ENCODE measurements around the gene OSBPL5. TPM values are rescaled to one million over a fixed set of nuclear protein-coding genes. Genes with fewer than 3 reads are reported as not detected.

Gene OSBPL5
- total and polyA plus RNA-seq, 9 of the 15 experiments (the other 6 are each of a cell fraction or from before 2014, with no cell fraction given), result 0.06 to 14.8 (median 3.2) TPM

- TF ChIP-seq EZH2 (IDR thresholded peaks at IDR 0.05; ENCODE audit: borderline replicate concordance, low read depth, low read length) (no peak), RBFOX2 (IDR thresholded peaks at IDR 0.05; ENCODE audit: low read depth, low read length) (peak; percentile 84), ZNF589 (CRISPR knock-in tag; IDR thresholded peaks at IDR 0.05; ENCODE audit: low read depth) (no peak), SOX6 (IDR thresholded peaks at IDR 0.05) (peak; percentile 85), NRF1 (conservative IDR thresholded peaks at IDR 0.05 in 1 of 2, IDR thresholded peaks at IDR 0.05 in 1 of 2) (peak; percentile 79 to 84), HMG20B (CRISPR knock-in tag; IDR thresholded peaks at IDR 0.05) (no peak), ZNF75A (CRISPR knock-in tag; IDR thresholded peaks at IDR 0.05) (no peak), PRMT5 (CRISPR knock-in tag; IDR thresholded peaks at IDR 0.05) (no peak), MBD1 (CRISPR knock-in tag; IDR thresholded peaks at IDR 0.05) (no peak), ZNF174 (CRISPR knock-in tag; IDR thresholded peaks at IDR 0.05) (no peak), COPS2 (conservative IDR thresholded peaks at IDR 0.05) (no peak), SMAD2 (IDR thresholded peaks at IDR 0.05; ENCODE audit: low read depth, low read length) (no peak), NCOA4 (IDR thresholded peaks at IDR 0.05; ENCODE audit: partially characterized antibody) (no peak), ELF4 (CRISPR knock-in tag; IDR thresholded peaks at IDR 0.05) (no peak), WHSC1 (IDR thresholded peaks at IDR 0.05; ENCODE audit: low read length) (no peak), KDM4B (IDR thresholded peaks at IDR 0.05; ENCODE audit: borderline replicate concordance in 2 of 2, low read depth in 1 of 2) (peak in 1 of 2 experiments; percentile 45; a peak in 1 of 4 replicates), TEAD1 (CRISPR knock-in tag; IDR thresholded peaks at IDR 0.05) (peak; percentile 51 to 63; a peak in 1 of 4 replicates), HMGN3 (IDR thresholded peaks at IDR 0.05; ENCODE audit: borderline replicate concordance, extremely low read depth, insufficient read length, low read depth, low read length) (peak; percentile 84), THRA (IDR thresholded peaks at IDR 0.05) (no peak), EP300 (IDR thresholded peaks at IDR 0.05; ENCODE audit: low read length) (peak; percentile 89), HDAC8 (tag; IDR thresholded peaks at IDR 0.05) (no peak), SMARCE1 (IDR thresholded peaks at IDR 0.05) (peak; percentile 89), TEAD2 (tag; IDR thresholded peaks at IDR 0.05) (no peak), ZNF766 (CRISPR knock-in tag; conservative IDR thresholded peaks at IDR 0.05) (no peak)
- TF ChIP-seq, protein P1, sequence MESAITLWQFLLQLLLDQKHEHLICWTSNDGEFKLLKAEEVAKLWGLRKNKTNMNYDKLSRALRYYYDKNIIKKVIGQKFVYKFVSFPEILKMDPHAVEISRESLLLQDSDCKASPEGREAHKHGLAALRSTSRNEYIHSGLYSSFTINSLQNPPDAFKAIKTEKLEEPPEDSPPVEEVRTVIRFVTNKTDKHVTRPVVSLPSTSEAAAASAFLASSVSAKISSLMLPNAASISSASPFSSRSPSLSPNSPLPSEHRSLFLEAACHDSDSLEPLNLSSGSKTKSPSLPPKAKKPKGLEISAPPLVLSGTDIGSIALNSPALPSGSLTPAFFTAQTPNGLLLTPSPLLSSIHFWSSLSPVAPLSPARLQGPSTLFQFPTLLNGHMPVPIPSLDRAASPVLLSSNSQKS (CRISPR knock-in tag; IDR thresholded peaks at IDR 0.05), result no peak
- TF ChIP-seq, protein P2, sequence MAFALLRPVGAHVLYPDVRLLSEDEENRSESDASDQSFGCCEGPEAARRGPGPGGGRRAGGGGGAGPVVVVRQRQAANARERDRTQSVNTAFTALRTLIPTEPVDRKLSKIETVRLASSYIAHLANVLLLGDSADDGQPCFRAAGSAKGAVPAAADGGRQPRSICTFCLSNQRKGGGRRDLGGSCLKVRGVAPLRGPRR (CRISPR knock-in tag; IDR thresholded peaks at IDR 0.05), result no peak
Observed at GRCh38 chr11:3169255-3170043, 4.3 kb upstream of the OSBPL5 start (continued).
